ENCODE data around the gene CENPS.

CENPS gene

DNA sequence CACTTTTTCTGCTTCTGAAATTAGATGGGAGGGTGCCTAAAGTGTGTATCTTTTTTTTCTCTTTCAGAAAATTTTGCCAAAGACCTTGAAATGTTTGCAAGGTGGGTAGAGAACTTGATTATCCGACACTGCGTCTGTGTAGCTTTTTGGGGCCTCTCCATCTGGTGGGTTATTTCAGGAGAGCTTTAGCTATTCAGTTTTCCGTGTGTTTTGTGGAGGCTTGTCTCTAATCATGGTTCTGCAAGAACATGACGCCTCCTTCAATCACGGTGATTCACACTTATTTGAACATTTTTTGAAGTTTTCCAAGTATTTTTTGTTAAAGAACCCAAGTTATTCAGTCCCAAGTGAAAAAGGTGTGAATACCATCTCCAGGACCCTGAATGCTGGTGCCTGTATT is 4.4 kb downstream of the CENPS start:
- Histone ChIP-seq H3K9ac (ENCODE audit: low read depth, low read length) (no peak overlapping the region), H3K36me3 (ENCODE audit: control insufficient read depth, insufficient read depth, low read length) (no peaks in the 10 kb centered on the region), H3K27me3 (ENCODE audit: control insufficient read depth, insufficient read depth, low read length) (no peaks in the 10 kb centered on the region), H3K9me3 (ENCODE audit: control insufficient read depth, insufficient read depth, low read length) (no peaks in the 10 kb centered on the region), H3K4me3 (ENCODE audit: low read depth, low read length) (no peak overlapping the region), H3K4me1 (ENCODE audit: control insufficient read depth, insufficient read depth, low read length) (no peaks in the 10 kb centered on the region), H3K27ac (ENCODE audit: low read depth, low read length) (no peak overlapping the region)

DNA sequence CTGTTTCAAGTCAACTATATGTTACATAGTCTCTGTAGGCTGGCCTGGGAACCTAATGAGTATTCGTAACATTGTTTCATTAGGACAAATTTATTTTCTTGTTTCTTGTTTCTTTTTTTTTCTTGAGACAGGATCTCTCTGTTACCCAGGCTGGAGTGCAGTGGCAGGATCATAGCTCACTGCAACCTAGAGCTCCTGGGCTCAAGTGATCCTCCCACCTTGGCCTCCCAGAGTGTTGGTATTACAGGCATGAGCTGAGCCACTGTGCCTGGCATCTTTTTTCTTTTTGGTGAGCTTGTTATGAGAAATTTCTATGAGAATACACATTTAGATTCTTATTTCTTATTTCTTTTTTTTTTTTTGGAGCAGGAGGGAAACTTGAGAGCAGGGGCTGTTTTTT is 6.8 kb downstream of the CENPS start:
- H3K36me3 ChIP-seq (ENCODE audit: control insufficient read depth, insufficient read depth, low read length) = no peaks in the 10 kb centered on the region
- no peak overlapping the region for H3K27ac ChIP-seq (ENCODE audit: low read depth, low read length)
- no peaks in the 10 kb centered on the region for H3K9me3 ChIP-seq (ENCODE audit: control insufficient read depth, insufficient read depth, low read length)

DNA sequence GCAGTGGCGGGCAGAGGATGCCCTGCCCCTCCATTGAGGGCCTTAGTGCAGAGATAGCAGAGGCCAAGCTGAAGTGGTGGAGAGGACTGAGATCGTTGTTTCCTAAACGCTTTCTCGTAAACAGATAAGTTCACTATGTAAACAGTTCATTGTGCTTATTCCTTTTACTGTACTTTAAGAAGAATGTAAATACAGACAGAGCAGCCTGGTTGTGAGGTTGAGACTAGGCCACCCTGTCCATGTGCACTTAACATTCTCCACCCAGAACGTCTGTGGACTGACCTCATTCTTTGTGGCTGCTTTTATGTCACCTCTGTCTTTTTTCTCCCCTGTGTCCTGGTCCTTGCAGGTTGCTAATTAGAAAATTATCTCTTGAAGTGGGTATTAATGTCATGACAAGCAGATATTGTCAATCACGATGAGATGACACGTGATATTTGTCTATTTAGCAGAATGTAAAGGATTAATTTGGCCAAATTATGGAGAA is 8.5 kb downstream of the CENPS start:
- Histone ChIP-seq H3K27me3 (ENCODE audit: control insufficient read depth, insufficient read depth, low read length) (no peaks in the 10 kb centered on the region), H3K4me1 (ENCODE audit: control insufficient read depth, insufficient read depth, low read length) (no peaks in the 10 kb centered on the region), H3K27ac (ENCODE audit: low read depth, low read length) (no peak overlapping the region), H3K9me3 (ENCODE audit: control insufficient read depth, insufficient read depth, low read length) (no peaks in the 10 kb centered on the region), H3K4me3 (ENCODE audit: low read depth, low read length) (no peak overlapping the region), H3K36me3 (ENCODE audit: control insufficient read depth, insufficient read depth, low read length) (no peaks in the 10 kb centered on the region), H3K9ac (ENCODE audit: low read depth, low read length) (no peak overlapping the region)

More for the DNA sequence above, 6.8 kb downstream of the CENPS start:
- Histone ChIP-seq H3K4me3 (ENCODE audit: low read depth, low read length) (no peak overlapping the region), H3K27me3 (ENCODE audit: control insufficient read depth, insufficient read depth, low read length) (no peaks in the 10 kb centered on the region), H3K9ac (ENCODE audit: low read depth, low read length) (no peak overlapping the region), H3K4me1 (ENCODE audit: control insufficient read depth, insufficient read depth, low read length) (no peaks in the 10 kb centered on the region)

DNA sequence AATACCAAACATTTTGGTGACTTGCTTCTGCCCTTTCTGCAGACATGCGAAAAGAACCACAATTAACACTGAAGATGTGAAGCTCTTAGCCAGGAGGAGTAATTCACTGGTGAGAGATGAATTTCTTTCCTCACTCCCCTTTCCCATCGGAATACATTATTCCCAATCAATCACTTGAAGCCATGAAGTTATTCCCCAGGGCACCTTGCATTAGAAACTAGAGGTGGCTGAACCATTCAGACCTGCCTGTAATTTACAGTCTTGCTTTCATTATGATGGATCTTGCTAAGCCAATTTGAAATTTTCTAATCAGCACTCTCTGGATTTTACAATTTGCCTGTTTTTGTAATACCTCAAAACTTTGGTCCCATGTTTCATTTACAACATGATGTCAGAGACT is 10.1 kb downstream of the CENPS start:
- Histone ChIP-seq H3K4me1 (ENCODE audit: control insufficient read depth, insufficient read depth, low read length) (no peaks in the 10 kb centered on the region), H3K27ac (ENCODE audit: low read depth, low read length) (no peak overlapping the region), H3K9ac (ENCODE audit: low read depth, low read length) (no peak overlapping the region), H3K4me3 (ENCODE audit: low read depth, low read length) (no peak overlapping the region), H3K9me3 (ENCODE audit: control insufficient read depth, insufficient read depth, low read length) (no peaks in the 10 kb centered on the region), H3K36me3 (ENCODE audit: control insufficient read depth, insufficient read depth, low read length) (no peaks in the 10 kb centered on the region), H3K27me3 (ENCODE audit: control insufficient read depth, insufficient read depth, low read length) (no peaks in the 10 kb centered on the region)

DNA sequence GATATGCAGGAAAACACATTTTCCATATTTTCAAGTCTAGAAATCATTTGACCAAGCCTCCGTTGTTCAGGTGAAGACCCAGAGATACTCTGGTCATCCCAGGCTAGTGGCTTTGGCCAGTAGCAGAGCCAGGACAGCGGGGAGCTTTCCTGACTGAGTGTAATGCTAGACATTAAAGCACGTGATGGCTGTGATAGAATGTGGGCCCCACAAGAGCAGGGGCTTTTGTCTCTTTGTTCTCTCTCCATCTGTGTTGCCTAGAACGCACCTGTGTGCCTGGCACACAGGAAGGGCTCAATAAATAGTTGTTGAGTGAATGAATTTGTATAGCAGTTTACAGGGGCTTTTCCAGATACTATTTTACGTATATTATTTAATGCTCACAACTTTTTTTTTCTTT is 10.6 kb downstream of the CENPS start:
- no peaks in the 10 kb centered on the region for H3K4me1 ChIP-seq (ENCODE audit: control insufficient read depth, insufficient read depth, low read length)
- no peak overlapping the region for H3K9ac ChIP-seq (ENCODE audit: low read depth, low read length)
- H3K36me3 ChIP-seq (ENCODE audit: control insufficient read depth, insufficient read depth, low read length) = no peaks in the 10 kb centered on the region
- no peak overlapping the region for H3K4me3 ChIP-seq (ENCODE audit: low read depth, low read length)
- no peaks in the 10 kb centered on the region for H3K27me3 ChIP-seq (ENCODE audit: control insufficient read depth, insufficient read depth, low read length)
- H3K27ac ChIP-seq (ENCODE audit: low read depth, low read length) = no peak overlapping the region
- H3K9me3 ChIP-seq (ENCODE audit: control insufficient read depth, insufficient read depth, low read length) = no peaks in the 10 kb centered on the region

DNA sequence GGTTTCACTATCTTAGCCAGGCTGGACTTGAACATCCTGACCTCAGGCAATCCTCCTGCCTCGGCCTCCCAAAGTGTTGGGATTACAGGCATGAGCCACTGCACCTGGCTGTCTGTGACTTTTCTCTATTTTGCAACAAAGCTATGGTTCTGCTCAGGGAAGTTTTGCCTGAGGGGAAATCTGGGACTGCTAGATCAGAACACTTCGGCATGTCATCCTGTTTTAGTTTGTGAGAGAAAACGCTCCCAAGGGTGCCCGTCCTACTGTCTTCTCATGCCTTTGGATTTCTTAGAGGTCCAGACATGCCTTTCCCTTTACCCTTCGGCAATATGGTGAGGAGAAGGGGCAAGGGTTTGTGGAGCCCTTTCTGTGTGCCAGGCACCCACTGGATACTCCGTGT is 14.0 kb downstream of the CENPS start:
- no peaks in the 10 kb centered on the region for H3K4me1 ChIP-seq (ENCODE audit: control insufficient read depth, insufficient read depth, low read length)
- no peaks in the 10 kb centered on the region for H3K36me3 ChIP-seq (ENCODE audit: control insufficient read depth, insufficient read depth, low read length)
- no peaks in the 10 kb centered on the region for H3K9me3 ChIP-seq (ENCODE audit: control insufficient read depth, insufficient read depth, low read length)
- no peak overlapping the region for H3K4me3 ChIP-seq (ENCODE audit: low read depth, low read length)
- H3K27ac ChIP-seq (ENCODE audit: low read depth, low read length) = no peak overlapping the region
- no peaks in the 10 kb centered on the region for H3K27me3 ChIP-seq (ENCODE audit: control insufficient read depth, insufficient read depth, low read length)
- H3K9ac ChIP-seq (ENCODE audit: low read depth, low read length) = no peak overlapping the region

DNA sequence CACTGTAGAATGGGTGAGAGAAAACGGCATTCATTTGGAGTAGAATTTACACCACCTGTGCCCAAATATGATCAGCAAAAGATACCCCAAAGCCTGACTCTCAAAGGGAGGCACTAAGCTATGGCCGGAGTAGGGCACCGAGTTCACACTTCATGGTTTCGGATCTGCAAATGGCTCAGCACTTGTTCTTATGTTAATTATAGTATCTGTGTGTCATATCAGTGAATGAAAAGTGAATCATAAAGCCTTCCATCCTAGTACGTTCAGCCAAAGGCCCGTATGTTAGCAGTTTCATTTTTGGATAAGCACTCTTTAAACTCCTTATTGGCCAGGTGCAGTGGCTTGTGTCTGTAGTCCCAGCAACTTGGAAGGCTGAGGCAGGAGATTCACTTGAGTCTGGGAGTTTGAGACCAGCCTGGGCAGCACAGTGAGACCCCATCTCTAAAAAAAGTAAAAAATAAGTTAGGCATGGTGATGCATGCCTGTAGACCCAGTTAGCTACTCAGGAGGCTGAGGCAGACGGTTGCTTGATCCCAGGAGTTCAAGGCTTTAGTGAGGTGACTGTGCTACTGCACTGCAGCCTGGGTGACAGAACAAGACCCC is 14.7 kb downstream of the CENPS start:
- H3K27me3 ChIP-seq (ENCODE audit: control insufficient read depth, insufficient read depth, low read length) = no peaks in the 10 kb centered on the region

DNA sequence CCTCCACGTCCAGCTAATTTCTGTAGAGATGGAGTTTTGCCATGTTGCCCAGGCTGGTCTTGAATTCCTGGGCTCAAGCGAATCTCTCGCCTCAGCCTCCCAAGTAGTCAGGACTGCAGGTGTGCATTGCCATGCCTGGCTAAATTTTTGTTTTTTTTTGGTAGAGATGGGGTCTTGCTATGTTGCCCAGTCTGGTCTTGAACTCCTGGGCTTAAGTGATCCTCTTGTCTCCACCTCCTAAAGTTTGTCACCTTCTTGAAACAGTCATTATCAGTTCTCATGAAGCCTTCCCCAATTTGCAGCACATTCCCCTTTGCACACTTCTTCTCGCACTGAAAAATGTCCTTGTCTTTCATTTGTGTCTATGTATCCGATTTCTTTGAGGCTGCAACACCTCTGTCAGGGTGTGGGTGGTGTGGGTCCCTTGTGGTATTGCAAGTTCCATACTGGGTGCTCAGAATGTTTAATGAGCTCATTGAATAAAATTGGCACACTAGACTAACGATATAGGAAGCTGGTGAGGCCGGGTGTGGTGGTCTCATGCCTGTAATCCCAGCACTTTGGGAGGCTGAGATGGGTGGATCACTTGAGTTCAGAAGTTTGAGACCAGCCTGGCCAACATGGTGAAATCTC is 16.7 kb downstream of the CENPS start:
- H3K9me3 ChIP-seq (ENCODE audit: control insufficient read depth, insufficient read depth, low read length) = no peaks in the 10 kb centered on the region
- H3K4me1 ChIP-seq (ENCODE audit: control insufficient read depth, insufficient read depth, low read length) = peaks cover 13% of the 10 kb centered on the region; the same call in 1 of the 2 replicates
- H3K4me3 ChIP-seq (ENCODE audit: low read depth, low read length) = no peak overlapping the region
- H3K9ac ChIP-seq (ENCODE audit: low read depth, low read length) = no peak overlapping the region
- no peaks in the 10 kb centered on the region for H3K36me3 ChIP-seq (ENCODE audit: control insufficient read depth, insufficient read depth, low read length)
- no peaks in the 10 kb centered on the region for H3K27me3 ChIP-seq (ENCODE audit: control insufficient read depth, insufficient read depth, low read length)
- H3K27ac ChIP-seq (ENCODE audit: low read depth, low read length) = no peak overlapping the region

More for the DNA sequence above, 14.7 kb downstream of the CENPS start:
- H3K27ac ChIP-seq (ENCODE audit: low read depth, low read length) = no peak overlapping the region
- H3K4me1 ChIP-seq (ENCODE audit: control insufficient read depth, insufficient read depth, low read length) = no peaks in the 10 kb centered on the region
- H3K9ac ChIP-seq (ENCODE audit: low read depth, low read length) = no peak overlapping the region
- no peaks in the 10 kb centered on the region for H3K36me3 ChIP-seq (ENCODE audit: control insufficient read depth, insufficient read depth, low read length)
- no peaks in the 10 kb centered on the region for H3K9me3 ChIP-seq (ENCODE audit: control insufficient read depth, insufficient read depth, low read length)
- no peak overlapping the region for H3K4me3 ChIP-seq (ENCODE audit: low read depth, low read length)

DNA sequence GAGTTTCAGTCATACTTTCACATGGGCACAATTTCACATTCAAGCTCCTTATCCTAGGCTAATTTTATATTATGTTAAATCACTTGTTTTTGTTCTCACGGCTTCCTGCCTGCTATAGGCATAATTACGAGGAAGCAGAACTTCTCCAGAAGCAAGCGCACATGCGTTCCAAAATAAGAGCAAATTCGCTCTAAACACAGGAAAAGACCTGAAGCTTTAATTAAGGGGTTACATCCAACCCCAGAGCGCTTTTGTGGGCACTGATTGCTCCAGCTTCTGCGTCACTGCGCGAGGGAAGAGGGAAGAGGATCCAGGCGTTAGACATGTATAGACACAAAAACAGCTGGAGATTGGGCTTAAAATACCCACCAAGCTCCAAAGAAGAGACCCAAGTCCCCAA is 19.5 kb downstream of the CENPS start, which contains the start of gene CORT:
Gene CORT (plus strand): TSS at position 281 of the 400 bp plus-strand sequence. CDS start 193 bp downstream, outside the sequence.
- Histone ChIP-seq H3K27me3 (ENCODE audit: control insufficient read depth, insufficient read depth, low read length) (no peaks in the 10 kb centered on the region), H3K4me3 (ENCODE audit: low read depth, low read length) (no peak within 1 kb of the TSS), H3K4me1 (ENCODE audit: control insufficient read depth, insufficient read depth, low read length) (peaks cover 14% of the 10 kb centered on the region; the same call in 1 of the 2 replicates), H3K36me3 (ENCODE audit: control insufficient read depth, insufficient read depth, low read length) (no peaks in the 10 kb centered on the region), H3K27ac (ENCODE audit: low read depth, low read length) (no peak within 1 kb of the TSS), H3K9ac (ENCODE audit: low read depth, low read length) (no peak within 1 kb of the TSS), H3K9me3 (ENCODE audit: control insufficient read depth, insufficient read depth, low read length) (no peaks in the 10 kb centered on the region)

DNA sequence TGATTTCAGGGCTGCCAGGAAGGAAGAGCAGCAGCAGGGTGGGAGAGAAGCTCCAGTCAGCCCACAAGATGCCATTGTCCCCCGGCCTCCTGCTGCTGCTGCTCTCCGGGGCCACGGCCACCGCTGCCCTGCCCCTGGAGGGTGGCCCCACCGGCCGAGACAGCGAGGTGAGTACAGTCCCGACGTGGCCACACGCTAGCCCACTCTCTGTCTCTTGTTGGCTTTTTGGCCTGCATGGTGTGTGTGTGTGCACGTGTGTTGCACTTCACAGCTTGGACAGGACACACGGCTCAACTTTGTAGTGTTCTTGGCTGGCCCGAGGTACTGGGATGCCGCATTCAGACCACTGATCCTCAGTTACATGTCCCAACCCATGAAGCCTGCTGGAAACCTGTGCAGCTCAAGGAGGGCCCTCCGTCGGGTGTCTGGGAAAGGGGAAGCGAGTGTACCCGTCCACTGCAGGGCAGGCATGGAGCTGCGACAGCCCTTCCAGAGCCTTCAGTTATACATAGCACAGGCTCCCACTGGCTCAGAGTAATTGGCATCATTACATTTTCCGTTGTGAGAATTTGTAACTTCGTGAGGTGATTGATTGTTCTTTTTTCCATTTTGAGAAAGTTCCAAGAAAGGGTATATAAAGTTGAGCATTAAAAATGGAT is 20.1 kb downstream of the CENPS start:
- Histone ChIP-seq H3K27ac (ENCODE audit: low read depth, low read length) (no peak overlapping the region), H3K9me3 (ENCODE audit: control insufficient read depth, insufficient read depth, low read length) (no peaks in the 10 kb centered on the region), H3K27me3 (ENCODE audit: control insufficient read depth, insufficient read depth, low read length) (no peaks in the 10 kb centered on the region), H3K36me3 (ENCODE audit: control insufficient read depth, insufficient read depth, low read length) (no peaks in the 10 kb centered on the region), H3K9ac (ENCODE audit: low read depth, low read length) (no peak overlapping the region), H3K4me3 (ENCODE audit: low read depth, low read length) (no peak overlapping the region), H3K4me1 (ENCODE audit: control insufficient read depth, insufficient read depth, low read length) (peaks cover 14% of the 10 kb centered on the region; the same call in 1 of the 2 replicates)

DNA sequence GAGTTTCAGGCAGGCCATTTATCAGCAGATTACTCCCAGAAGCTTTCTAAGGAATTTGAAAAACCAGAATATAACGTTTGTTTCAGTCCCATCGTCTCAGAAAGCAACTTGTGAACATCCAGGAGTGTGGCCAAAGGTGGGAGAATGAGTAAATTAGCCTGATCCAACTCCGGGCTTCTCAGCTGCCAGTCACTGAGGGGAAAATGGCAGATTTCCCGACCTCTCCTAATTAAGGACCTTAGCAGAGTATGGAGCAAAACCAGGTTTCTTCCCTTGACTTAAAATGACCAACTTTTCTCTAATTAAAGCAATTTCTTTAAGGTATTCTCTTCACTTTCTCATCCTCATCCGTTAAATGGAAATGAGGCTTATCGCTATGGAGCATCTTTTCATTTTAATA is 20.6 kb downstream of the CENPS start:
- no peak overlapping the region for H3K4me3 ChIP-seq (ENCODE audit: low read depth, low read length)
- H3K9ac ChIP-seq (ENCODE audit: low read depth, low read length) = no peak overlapping the region
- H3K9me3 ChIP-seq (ENCODE audit: control insufficient read depth, insufficient read depth, low read length) = no peaks in the 10 kb centered on the region
- H3K4me1 ChIP-seq (ENCODE audit: control insufficient read depth, insufficient read depth, low read length) = peaks cover 14% of the 10 kb centered on the region; the same call in 1 of the 2 replicates
- H3K27me3 ChIP-seq (ENCODE audit: control insufficient read depth, insufficient read depth, low read length) = no peaks in the 10 kb centered on the region
- H3K27ac ChIP-seq (ENCODE audit: low read depth, low read length) = peak overlapping the region; percentile 51
- H3K36me3 ChIP-seq (ENCODE audit: control insufficient read depth, insufficient read depth, low read length) = no peaks in the 10 kb centered on the region

Measured in HUES48 (cell line).